ENCODE results near the gene AFG3L2. TPM values are rescaled to one million over a fixed set of nuclear protein-coding genes. Genes with fewer than 3 reads are reported as not detected.

Gene AFG3L2
- total and polyA plus RNA-seq, 4 donors, result 16.4 to 41.3 (median 33.8) TPM

- Histone ChIP-seq H3K36me3 (ENCODE audit: control insufficient read depth in 4 of 4, insufficient read depth in 4 of 4, low read length in 4 of 4) (peaks cover 0 to 11% (median 5%) of the 10 kb centered on the region in 4 donors), H3K9ac (ENCODE audit: insufficient read depth in 1 of 2, low read length in 2 of 2) (no peak overlapping the region), H3K27me3 (ENCODE audit: control insufficient read depth in 3 of 3, insufficient read depth in 3 of 3, low read length in 2 of 3) (no peaks in the 10 kb centered on the region), H3K9me3 (ENCODE audit: control insufficient read depth in 4 of 4, insufficient read depth in 3 of 4, low read length in 3 of 4) (peaks cover 0 to 4% (median 0%) of the 10 kb centered on the region in 4 donors), H3K4me3 (no peak overlapping the region), H3K4me1 (ENCODE audit: control insufficient read depth in 5 of 5, insufficient read depth in 5 of 5, low read length in 5 of 5) (peaks cover 0 to 6% (median 0%) of the 10 kb centered on the region in 5 donors), H3K27ac (ENCODE audit: low read depth in 1 of 2, low read length in 1 of 2) (no peak overlapping the region)
- DNase-seq (no peak), ATAC-seq (ENCODE audit: insufficient read depth, low FRiP score) (no peak)
- no peak for TF ChIP-seq CTCF (IDR thresholded peaks at IDR 0.05; ENCODE audit: control extremely low read depth, extremely low read depth)
- 93 to 96% methylated on average over 10 of the region's 10 CpGs for WGBS, 2 donors
Measured at GRCh38 chr18:12423393-12423792, 46.4 kb upstream of the AFG3L2 start.

- peaks cover 0 to 4% (median 0%) of the 10 kb centered on the region in 4 donors for H3K9me3 ChIP-seq (ENCODE audit: control insufficient read depth in 4 of 4, insufficient read depth in 3 of 4, low read length in 3 of 4)
- H3K4me1 ChIP-seq (ENCODE audit: control insufficient read depth in 5 of 5, insufficient read depth in 5 of 5, low read length in 5 of 5), result peaks cover 0 to 6% (median 0%) of the 10 kb centered on the region in 5 donors
- no peak overlapping the region for H3K9ac ChIP-seq (ENCODE audit: insufficient read depth in 1 of 2, low read length in 2 of 2)
- no peak for DNase-seq
- 33 to 72% methylated on average over 9 of the region's 9 CpGs for whole genome bisulfite sequencing, 2 donors
- H3K36me3 ChIP-seq (ENCODE audit: control insufficient read depth in 4 of 4, insufficient read depth in 4 of 4, low read length in 4 of 4), result peaks cover 0 to 10% (median 5%) of the 10 kb centered on the region in 4 donors
- H3K27ac ChIP-seq (ENCODE audit: low read depth in 1 of 2, low read length in 1 of 2), result no peak overlapping the region
- no peak for ATAC-seq (ENCODE audit: insufficient read depth, low FRiP score)
- TF ChIP-seq CTCF (IDR thresholded peaks at IDR 0.05; ENCODE audit: control extremely low read depth, extremely low read depth), result no peak
- no peak overlapping the region for H3K4me3 ChIP-seq
- H3K27me3 ChIP-seq (ENCODE audit: control insufficient read depth in 3 of 3, insufficient read depth in 3 of 3, low read length in 2 of 3), result no peaks in the 10 kb centered on the region
Measured at GRCh38 chr18:12422936-12423335, 45.9 kb upstream of the AFG3L2 start.

GRCh38 chr18:12421732-12422131 is 44.7 kb upstream of the AFG3L2 start:
- WGBS, 2 donors, result 79 to 85% methylated on average over 5 of the region's 5 CpGs
- Histone ChIP-seq H3K4me1 (ENCODE audit: control insufficient read depth in 5 of 5, insufficient read depth in 5 of 5, low read length in 5 of 5) (peaks cover 0 to 6% (median 0%) of the 10 kb centered on the region in 5 donors), H3K9me3 (ENCODE audit: control insufficient read depth in 4 of 4, insufficient read depth in 3 of 4, low read length in 3 of 4) (no peaks in the 10 kb centered on the region), H3K27ac (ENCODE audit: low read depth in 1 of 2, low read length in 1 of 2) (no peak overlapping the region), H3K36me3 (ENCODE audit: control insufficient read depth in 4 of 4, insufficient read depth in 4 of 4, low read length in 4 of 4) (peaks cover 0 to 3% (median 0%) of the 10 kb centered on the region in 4 donors), H3K4me3 (no peak overlapping the region), H3K9ac (ENCODE audit: insufficient read depth in 1 of 2, low read length in 2 of 2) (no peak overlapping the region), H3K27me3 (ENCODE audit: control insufficient read depth in 3 of 3, insufficient read depth in 3 of 3, low read length in 2 of 3) (no peaks in the 10 kb centered on the region)
- no peak for TF ChIP-seq CTCF (IDR thresholded peaks at IDR 0.05; ENCODE audit: control extremely low read depth, extremely low read depth)
- no peak for ATAC-seq (ENCODE audit: insufficient read depth, low FRiP score)
- no peak for DNase-seq

Measured in lung (tissue), 12 donors.